ENCODE results near the gene WDR20. TPM values are rescaled to one million over a fixed set of nuclear protein-coding genes. Genes with fewer than 3 reads are reported as not detected.
"Not testable (repeated sequence)": the region's sequence is repeated elsewhere in the genome, so short reads cannot be mapped to it uniquely, and the experiment has no call there.

WDR20 gene
- 10 to 100 TPM; 18.9 to 27.0 (median 23.9) TPM for polyA plus RNA-seq (ENCODE audit: insufficient read length in 10 of 10)
- long read RNA-seq, donor 1, partial matches to known transcripts, result 0 of 4 reads
- long read RNA-seq, donor 1, other reads (novel, unspliced or antisense), result 0 of 4 reads
- long read RNA-seq, donor 2, partial matches to known transcripts, result 0 of 2 reads
- long read RNA-seq, donor 2, other reads (novel, unspliced or antisense), result 0 of 2 reads
- long read RNA-seq, donor 3, result 0 reads
- long read RNA-seq, donor 4, partial matches to known transcripts, result 0 of 2 reads
- long read RNA-seq, donor 4, other reads (novel, unspliced or antisense), result 0 of 2 reads
- long read RNA-seq, donor 5, partial matches to known transcripts, result 0 of 5 reads
- long read RNA-seq, donor 5, other reads (novel, unspliced or antisense), result 0 of 5 reads
- long read RNA-seq, donor 6, partial matches to known transcripts, result 0 of 6 reads
- long read RNA-seq, donor 6, other reads (novel, unspliced or antisense), result 0 of 6 reads
- long read RNA-seq, donor 7, result 0 reads
- long read RNA-seq, donor 8, partial matches to known transcripts, result 0 of 2 reads
- long read RNA-seq, donor 8, other reads (novel, unspliced or antisense), result 0 of 2 reads
- long read RNA-seq, donor 9, result 0 reads

- DNase-seq, result peak; percentile 97 to 98 (median 98)
These were observed at the start of gene WDR20 for GRCh38 chr14:102139286-102140026. TSS of gene WDR20 (plus strand) at chr14:102139897. CDS start at chr14:102139924, 27 bp downstream.

- no peak for DNase-seq
These were observed 49.0 kb upstream of the WDR20 start for GRCh38 chr14:102090713-102091112.

- DNase-seq, result no peak
These were observed 46.9 kb upstream of the WDR20 start for GRCh38 chr14:102092806-102093205.

- DNase-seq, result no peak
These were observed 45.6 kb upstream of the WDR20 start for GRCh38 chr14:102094101-102094500.

GRCh38 chr14:102095231-102095870 is 44.3 kb upstream of the WDR20 start:
- no peak for DNase-seq

GRCh38 chr14:102095871-102096568 is 43.7 kb upstream of the WDR20 start:
- DNase-seq, result no peak

- DNase-seq, result peak; percentile 69 to 92 (median 88)
These were observed 43.0 kb upstream of the WDR20 start for GRCh38 chr14:102096569-102097188.

GRCh38 chr14:102097441-102098135 is 42.1 kb upstream of the WDR20 start:
- no peak for DNase-seq

- no peak for DNase-seq
These were observed 36.5 kb upstream of the WDR20 start for GRCh38 chr14:102103062-102103695.

- no peak for DNase-seq
These were observed 34.3 kb upstream of the WDR20 start for GRCh38 chr14:102105369-102105768.

GRCh38 chr14:102109332-102109731 is 30.4 kb upstream of the WDR20 start:
- DNase-seq, result not testable (repeated sequence)

GRCh38 chr14:102111101-102111500 is 28.6 kb upstream of the WDR20 start:
- DNase-seq, result no peak

GRCh38 chr14:102116361-102117180 is 23.1 kb upstream of the WDR20 start:
- DNase-seq, result no peak

GRCh38 chr14:102117852-102118251 is 21.8 kb upstream of the WDR20 start:
- DNase-seq, result no peak

- DNase-seq, result no peak
These were observed 18.8 kb upstream of the WDR20 start for GRCh38 chr14:102120888-102121287.

GRCh38 chr14:102121567-102121966 is 18.1 kb upstream of the WDR20 start:
- no peak for DNase-seq

GRCh38 chr14:102124419-102124818 is 15.3 kb upstream of the WDR20 start:
- no peak for DNase-seq

GRCh38 chr14:102125546-102125945 is 14.2 kb upstream of the WDR20 start:
- no peak for DNase-seq
